GM06990 (cell line): ENCODE results near the gene KCNAB1.
"Not testable (repeated sequence)": the region's sequence is repeated elsewhere in the genome, so short reads cannot be mapped to it uniquely, and the experiment has no call there.

Source experiments
- DNase-seq: peaks from one replicate; pipeline ENCODE4 v3.0.0-alpha.2; 2011; ENCODE audit not compliant: insufficient read length; ENCODE audit errors: extremely low read depth
- H3K27me3 ChIP-seq: replicated peaks from 2 replicates; pipeline ENCODE4 v1.6.0; 2011; ENCODE audit warnings: low read length; ENCODE audit not compliant: control insufficient read depth, insufficient read depth
- H3K36me3 ChIP-seq: 2 replicates; pipeline ENCODE4 v1.5.1; 2011; ENCODE audit warnings: low read length; ENCODE audit not compliant: control insufficient read depth, insufficient read depth
- H3K4me3 ChIP-seq: replicated peaks from 2 replicates; pipeline ENCODE4 v1.5.1; 2011; ENCODE audit warnings: low read depth, mild to moderate bottlenecking, control low read depth, low read length
- CTCF ChIP-seq: IDR thresholded peaks from 2 replicates; pipeline ENCODE4 v1.5.1; 2011; ENCODE audit warnings: low read length, control low read depth, mild to moderate bottlenecking, inconsistent platforms; ENCODE audit not compliant: insufficient read depth, poor library complexity, severe bottlenecking

KCNAB1 gene

GRCh38 chr3:156226676-156227420 lies 106.5 kb downstream of the KCNAB1 start:
- Histone ChIP-seq H3K36me3 (no peaks in the 10 kb centered on the region), H3K4me3 (no peak overlapping the region), H3K27me3 (no peaks in the 10 kb centered on the region)
- no peak for DNase-seq
- TF ChIP-seq CTCF = no peak

- TF ChIP-seq CTCF = no peak
- Histone ChIP-seq H3K36me3 (no peaks in the 10 kb centered on the region), H3K27me3 (no peaks in the 10 kb centered on the region), H3K4me3 (no peak overlapping the region)
- no peak for DNase-seq
These were observed 107.3 kb downstream of the KCNAB1 start for GRCh38 chr3:156227704-156228103.

- no peaks in the 10 kb centered on the region for H3K27me3 ChIP-seq
- TF ChIP-seq CTCF = no peak
- no peak overlapping the region for H3K4me3 ChIP-seq
- H3K36me3 ChIP-seq = no peaks in the 10 kb centered on the region
- no peak for DNase-seq
These were observed 110.0 kb downstream of the KCNAB1 start for GRCh38 chr3:156230278-156230900.

- H3K36me3 ChIP-seq, H3K27me3 ChIP-seq, DNase-seq, H3K4me3 ChIP-seq: not testable (repeated sequence)
These were observed 110.8 kb downstream of the KCNAB1 start for GRCh38 chr3:156231221-156231620.

GRCh38 chr3:156233876-156234275 lies 113.5 kb downstream of the KCNAB1 start:
- no peak for DNase-seq
- H3K36me3 ChIP-seq = no peaks in the 10 kb centered on the region
- H3K4me3 ChIP-seq = no peak overlapping the region
- no peaks in the 10 kb centered on the region for H3K27me3 ChIP-seq
- TF ChIP-seq CTCF = no peak

GRCh38 chr3:156236556-156237260 lies 116.3 kb downstream of the KCNAB1 start:
- no peak for DNase-seq

More at GRCh38 chr3:156236556-156237260, 116.3 kb downstream of the KCNAB1 start:
- H3K36me3 ChIP-seq = no peaks in the 10 kb centered on the region
- H3K4me3 ChIP-seq = no peak overlapping the region
- TF ChIP-seq CTCF = no peak
- no peaks in the 10 kb centered on the region for H3K27me3 ChIP-seq
